BJ (cell line): Measurements from ENCODE around the gene GAGE1. TPM values are rescaled to one million over a fixed set of nuclear protein-coding genes. Genes with fewer than 3 reads are reported as not detected.

Experiments
- polyA plus RNA-seq: library from polyadenylated mRNA; depleted of rRNA; stranded (reverse); fragments of >200 nt; gene quantifications from 2 replicates; pipeline ENCODE4 v1.2.3, GENCODE V29; 2011; rRNA removed

The GAGE1 gene
- polyA plus RNA-seq, 1 experiment = not detected

Other genes with a start within 250 kb of the GAGE1 start
- not detected in 2 replicates for gene GAGE12C, start 66.8 kb upstream of the GAGE1 start, polyA plus RNA-seq
- gene GAGE12D, start 57.3 kb upstream of the GAGE1 start, polyA plus RNA-seq = not detected in 2 replicates
- not detected in 2 replicates for gene GAGE12E, start 47.7 kb upstream of the GAGE1 start, polyA plus RNA-seq
- gene GAGE12F, start 38.2 kb upstream of the GAGE1 start, polyA plus RNA-seq = not detected in 2 replicates
- gene GAGE12G, start 28.6 kb upstream of the GAGE1 start, polyA plus RNA-seq = not detected in 2 replicates
- not detected in 2 replicates for gene GAGE12H, start 19.1 kb upstream of the GAGE1 start, polyA plus RNA-seq
- gene GAGE2A, start 9.5 kb upstream of the GAGE1 start, polyA plus RNA-seq = not detected in 2 replicates
- not detected in 2 replicates for gene PAGE1, start 97.0 kb downstream of the GAGE1 start, polyA plus RNA-seq
- not detected in 2 replicates for gene PAGE4, start 230.3 kb downstream of the GAGE1 start, polyA plus RNA-seq